HG03060 (cell line): ENCODE measurements around the gene MAP3K10.
A peak's percentile ranks its signal among the peaks of the same experiment; 100 is the strongest.
"Not testable (repeated sequence)": the region's sequence is repeated elsewhere in the genome, so short reads cannot be mapped to it uniquely, and the experiment has no call there.

Experiments
- ATAC-seq: cut with Tn5 transposase; IDR thresholded peaks from one replicate; pipeline ENCODE4 v1.9.1; 2021; ENCODE audit warnings: low read depth, moderate number of reproducible peaks; ENCODE audit not compliant: unreplicated experiment

MAP3K10 gene

GRCh38 chr19:40190891-40191835, at the start of gene MAP3K10:
MAP3K10 (plus strand) TSS chr19:40191426; CDS start chr19:40192032, 606 bp downstream.
- ATAC-seq, result peak; percentile 34

DNA sequence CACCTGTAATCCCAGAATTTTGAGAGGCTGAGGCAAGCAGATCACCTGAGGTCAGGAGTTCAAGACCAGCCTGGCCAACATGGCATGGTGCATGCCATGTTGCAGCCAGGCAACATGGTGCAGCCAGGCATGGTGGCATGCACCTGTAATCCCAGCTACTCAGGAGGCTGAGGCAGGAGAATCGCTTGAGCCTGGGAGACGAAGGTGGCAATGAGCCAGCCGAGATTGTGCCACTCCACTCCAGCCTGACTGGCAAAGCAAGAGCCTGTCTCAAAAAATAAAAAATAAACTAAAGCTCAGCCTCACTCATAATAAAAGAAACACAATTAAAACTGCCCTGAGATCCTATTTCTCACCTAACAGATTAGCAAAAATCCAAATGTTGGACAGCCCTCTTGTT, 49.7 kb upstream of the MAP3K10 start:
- no peak for ATAC-seq

DNA sequence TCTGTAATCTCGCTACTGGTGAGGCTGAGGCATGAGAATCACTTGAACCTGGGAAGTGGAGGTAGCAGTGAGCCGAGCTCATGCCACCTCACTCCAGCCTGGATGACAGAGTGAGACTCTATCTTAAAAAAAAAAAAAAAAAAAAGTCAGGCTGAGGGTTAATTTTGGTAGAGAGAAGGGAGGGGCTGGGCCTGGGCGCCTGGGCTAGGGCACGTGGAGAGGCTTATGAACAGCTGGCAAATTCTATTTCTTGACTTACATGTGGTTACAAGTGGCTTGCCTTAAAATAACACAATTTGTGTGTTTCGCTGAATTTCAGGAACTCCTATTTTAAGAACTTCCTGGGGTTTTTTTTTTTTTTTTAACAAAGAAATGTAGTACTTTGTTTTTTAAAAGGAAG, 47.6 kb upstream of the MAP3K10 start:
- no peak for ATAC-seq

GRCh38 chr19:40144151-40144550, 47.1 kb upstream of the MAP3K10 start:
- ATAC-seq, result no peak

- ATAC-seq, result no peak
Measured at GRCh38 chr19:40144947-40145748, 46.1 kb upstream of the MAP3K10 start.

GRCh38 chr19:40145749-40146029, 45.5 kb upstream of the MAP3K10 start:
- ATAC-seq, result not testable (repeated sequence)

DNA sequence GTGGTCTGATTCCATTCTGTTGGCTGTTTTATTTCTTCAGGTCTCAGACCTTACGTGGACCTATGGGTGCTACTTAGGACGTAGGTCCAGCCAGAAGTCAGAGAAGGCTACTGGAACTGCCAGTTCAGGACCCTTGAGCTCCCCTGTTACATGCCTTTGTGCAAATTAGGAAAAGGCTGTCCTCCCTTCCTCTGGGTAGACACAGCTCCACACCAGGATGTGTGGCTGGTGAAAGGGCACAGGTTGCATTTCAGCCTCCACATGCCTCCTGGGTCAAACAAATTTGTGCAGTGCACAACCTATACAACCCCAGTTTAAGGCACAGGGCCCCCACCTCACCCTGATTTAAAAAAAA, 43.9 kb upstream of the MAP3K10 start:
- ATAC-seq, result no peak

- no peak for ATAC-seq
Measured at GRCh38 chr19:40147693-40148347, 43.4 kb upstream of the MAP3K10 start.

DNA sequence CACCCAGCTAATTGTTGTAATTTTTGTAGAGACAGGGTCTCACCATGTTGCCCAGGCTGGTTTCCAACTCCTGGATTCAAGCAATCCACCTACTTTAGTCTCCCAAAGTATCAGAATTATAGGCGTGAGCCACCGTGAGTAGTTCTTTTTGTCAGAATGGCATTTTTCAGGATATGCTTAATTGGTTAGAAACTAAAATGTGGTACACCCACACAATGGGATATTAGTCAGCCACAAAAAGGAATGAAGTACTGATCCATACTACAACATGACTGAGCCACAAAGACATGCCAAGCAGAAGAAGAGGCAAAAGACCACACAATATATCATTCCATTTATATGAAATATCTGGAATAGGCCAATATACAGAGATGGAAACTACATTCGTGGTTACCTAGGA, 41.7 kb upstream of the MAP3K10 start:
- ATAC-seq, result no peak

GRCh38 chr19:40150170-40150569, 41.1 kb upstream of the MAP3K10 start:
- no peak for ATAC-seq

DNA sequence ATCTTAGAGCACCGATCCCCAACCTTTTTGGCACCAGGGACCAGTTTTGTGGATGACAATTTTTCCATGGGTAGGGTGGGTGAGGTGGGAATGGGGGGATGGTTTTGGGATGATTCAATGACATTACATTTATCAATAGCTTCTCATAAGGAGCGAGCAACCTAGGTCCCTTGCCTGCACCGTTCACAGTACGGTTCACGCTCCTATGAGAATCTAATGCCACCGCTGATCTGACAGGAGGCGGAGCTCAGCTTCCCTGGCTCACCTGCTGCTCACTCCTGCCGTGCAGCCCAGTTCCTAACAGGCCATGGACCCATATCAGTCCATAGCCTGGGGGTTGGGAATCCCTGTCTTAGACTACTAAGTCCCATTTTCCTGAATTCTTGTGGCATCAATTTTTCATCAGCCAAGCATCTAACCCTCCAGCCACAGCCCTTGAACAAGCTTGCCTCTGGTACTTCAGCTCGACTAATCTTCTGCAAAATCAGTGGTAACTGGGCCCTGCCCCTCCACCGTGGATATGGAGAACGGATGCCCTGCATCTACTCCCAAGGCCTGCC, 37.0 kb upstream of the MAP3K10 start:
- ATAC-seq, result no peak

- ATAC-seq, result no peak
Measured at GRCh38 chr19:40155749-40156265, 35.4 kb upstream of the MAP3K10 start.

GRCh38 chr19:40157059-40157458, 34.2 kb upstream of the MAP3K10 start:
- ATAC-seq, result no peak

GRCh38 chr19:40159744-40160143, 31.5 kb upstream of the MAP3K10 start:
- ATAC-seq, result no peak

- no peak for ATAC-seq
Measured at GRCh38 chr19:40162104-40162503, 29.1 kb upstream of the MAP3K10 start.

- no peak for ATAC-seq
Measured at GRCh38 chr19:40163541-40164129, 27.6 kb upstream of the MAP3K10 start.

- ATAC-seq, result no peak
Measured at GRCh38 chr19:40165362-40165937, 25.8 kb upstream of the MAP3K10 start.

DNA sequence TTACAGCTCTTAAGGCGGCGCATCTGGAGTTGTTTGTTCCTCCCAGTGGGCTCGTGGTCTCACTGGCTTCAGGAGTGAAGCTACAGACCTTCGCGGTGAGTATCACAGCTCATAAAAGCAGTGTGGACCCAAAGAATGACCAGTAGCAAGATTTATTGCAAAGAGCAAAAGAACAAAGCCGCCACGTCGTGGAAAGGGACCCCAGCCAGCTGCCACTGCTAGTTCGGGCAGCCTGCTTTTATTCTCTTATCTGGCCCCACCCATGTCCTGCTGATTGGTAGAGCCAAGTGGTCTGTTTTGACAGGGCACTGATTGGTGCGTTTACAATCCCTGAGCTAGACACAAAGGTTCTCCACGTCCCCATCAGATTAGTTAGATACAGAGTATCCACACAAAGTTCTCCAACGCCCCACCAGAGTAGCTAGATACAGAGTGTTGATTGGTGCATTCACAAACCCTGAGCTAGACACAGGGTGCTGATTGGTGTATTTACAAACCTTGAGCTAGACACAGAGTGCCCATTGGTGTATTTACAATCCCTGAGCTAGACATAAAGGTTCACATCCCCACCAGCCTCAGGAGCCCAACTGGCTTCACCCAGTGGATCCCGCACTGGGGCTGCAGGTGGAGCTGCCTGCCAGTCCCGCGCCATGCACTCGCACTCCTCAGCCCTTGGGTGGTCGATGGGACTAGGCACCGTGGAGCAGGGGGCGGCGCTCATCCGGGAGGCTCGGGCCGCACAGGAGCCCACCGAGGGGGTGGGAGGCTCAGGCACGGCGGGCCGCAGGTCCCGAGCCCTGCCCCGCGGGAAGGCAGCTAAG, 21.5 kb upstream of the MAP3K10 start:
- not testable (repeated sequence) for ATAC-seq
